GM19463 (cell line): Measurements from ENCODE around the gene FARP1.

Experiments used
- ATAC-seq: cut with Tn5 transposase; IDR thresholded peaks from one replicate; pipeline ENCODE4 v1.9.1; 2021; ENCODE audit warnings: mild to moderate bottlenecking, moderate library complexity; ENCODE audit not compliant: unreplicated experiment

FARP1 gene

GRCh38 chr13:98275681-98276171 lies 132.8 kb downstream of the FARP1 start:
- ATAC-seq: no peak

GRCh38 chr13:98276486-98276885 lies 133.6 kb downstream of the FARP1 start:
- no peak for ATAC-seq

GRCh38 chr13:98278068-98278724 lies 135.3 kb downstream of the FARP1 start:
- ATAC-seq: no peak

GRCh38 chr13:98279473-98280175 lies 136.7 kb downstream of the FARP1 start:
- peak; percentile 78 for ATAC-seq

- ATAC-seq: peak; percentile 24
Observed at GRCh38 chr13:98280176-98280510, 137.2 kb downstream of the FARP1 start.

GRCh38 chr13:98284679-98285078 lies 141.8 kb downstream of the FARP1 start:
- ATAC-seq: no peak

- ATAC-seq: no peak
Observed at GRCh38 chr13:98285317-98285716, 142.4 kb downstream of the FARP1 start.

GRCh38 chr13:98285852-98286594 lies 143.1 kb downstream of the FARP1 start:
- no peak for ATAC-seq

GRCh38 chr13:98286799-98287198 lies 143.9 kb downstream of the FARP1 start:
- ATAC-seq: no peak

GRCh38 chr13:98288211-98288610 lies 145.3 kb downstream of the FARP1 start:
- no peak for ATAC-seq

GRCh38 chr13:98289339-98289945 lies 146.5 kb downstream of the FARP1 start:
- no peak for ATAC-seq

GRCh38 chr13:98290261-98290660 lies 147.4 kb downstream of the FARP1 start:
- ATAC-seq: no peak

GRCh38 chr13:98291658-98292057 lies 148.8 kb downstream of the FARP1 start:
- no peak for ATAC-seq

- ATAC-seq: no peak
Observed at GRCh38 chr13:98293103-98293502, 150.2 kb downstream of the FARP1 start.

GRCh38 chr13:98293570-98294142 lies 150.8 kb downstream of the FARP1 start:
- ATAC-seq: no peak

- no peak for ATAC-seq
Observed at GRCh38 chr13:98295371-98295770, 152.5 kb downstream of the FARP1 start.

- ATAC-seq: no peak
Observed at GRCh38 chr13:98297051-98297450, 154.2 kb downstream of the FARP1 start.

GRCh38 chr13:98297745-98298144 lies 154.9 kb downstream of the FARP1 start:
- ATAC-seq: no peak

GRCh38 chr13:98298599-98298998 lies 155.7 kb downstream of the FARP1 start:
- no peak for ATAC-seq

- no peak for ATAC-seq
Observed at GRCh38 chr13:98299235-98299965, 156.5 kb downstream of the FARP1 start.
